ENCODE results near the gene SYNGR4.

GRCh38 chr19:48363810-48364597, at the start of gene SYNGR4, which contains the start of gene TMEM143:
- no peak for TF ChIP-seq CTCF (IDR thresholded peaks at IDR 0.05)
- no peak for TF ChIP-seq POLR2A (IDR thresholded peaks at IDR 0.05)
- no peak for TF ChIP-seq EP300 (IDR thresholded peaks at IDR 0.05)
- TF ChIP-seq POLR2AphosphoS5 (IDR thresholded peaks at IDR 0.05) = peak; percentile 69 to 96 (median 89)
